H1 (cell line): Measurements from ENCODE around the gene NAMPT. TPM values are rescaled to one million over a fixed set of nuclear protein-coding genes. Genes with fewer than 3 reads are reported as not detected.

Source experiments
- CTCF ChIA-PET: fragments of 300-600 bp; sonication (Branson Sonifier 250); formaldehyde crosslinking; loops from one replicate; lab custom pipeline; 2021; ENCODE audit not compliant: partially characterized antibody; lab: Charles Lee
- POLR2A ChIA-PET: fragments of 300-600 bp; sonication (Branson Sonifier 250); formaldehyde crosslinking; loops from one replicate; lab custom pipeline; 2021; ENCODE audit warnings: inconsistent platforms; ENCODE audit not compliant: partially characterized antibody; lab: Charles Lee
- DNase-seq, 2 experiments: peaks; one replicate each; pipeline versions ENCODE4 v3.0.0 to v3.0.0-alpha.2; 2010 to 2022; ENCODE audit warnings: low spot score in 2 of 2, low read depth in 1 of 2, mixed read lengths in 1 of 2
- FAIRE-seq: peaks from 2 replicates; lab custom pipeline; 2011; peaks lifted over from hg19 to GRCh38; lab: Jason Lieb, UNC
- H2AFZ ChIP-seq: 2 replicates; pipeline ENCODE4 v1.8.1; 2012; ENCODE audit warnings: low read length, inconsistent platforms
- H2AK5ac ChIP-seq: 2 replicates; pipeline ENCODE4 v1.6.1; 2013; ENCODE audit warnings: low read depth, low read length
- H2BK120ac ChIP-seq: replicated peaks from 2 replicates; pipeline ENCODE3; 2013; ENCODE audit warnings: low read depth, low read length, inconsistent platforms
- H2BK12ac ChIP-seq: 2 replicates; pipeline ENCODE4 v1.6.1; 2013; ENCODE audit warnings: low read depth, low read length
- H2BK15ac ChIP-seq: 2 replicates; pipeline ENCODE4 v1.6.1; 2013; ENCODE audit warnings: low read length
- H2BK20ac ChIP-seq: 2 replicates; pipeline ENCODE4 v1.6.1; 2013; ENCODE audit warnings: low read length
- H2BK5ac ChIP-seq: 2 replicates; pipeline ENCODE4 v1.6.1; 2013; ENCODE audit warnings: low read depth, low read length
- H3K14ac ChIP-seq: 2 replicates; pipeline ENCODE4 v1.6.1; 2013; ENCODE audit warnings: inconsistent platforms; ENCODE audit not compliant: insufficient read length
- H3K18ac ChIP-seq: 2 replicates; pipeline ENCODE4 v1.6.1; 2013; ENCODE audit warnings: low read length; ENCODE audit errors: extremely low read depth
- H3K23ac ChIP-seq: 2 replicates; pipeline ENCODE4 v1.6.1; 2013; ENCODE audit warnings: inconsistent platforms; ENCODE audit not compliant: insufficient read length
- H3K23me2 ChIP-seq: 2 replicates; pipeline ENCODE4 v1.6.1; 2013; ENCODE audit warnings: low read depth, low read length
- H3K27ac ChIP-seq: 2 replicates; pipeline ENCODE4 v1.6.1; 2011; ENCODE audit warnings: low read depth, low read length, inconsistent platforms
- H3K27me3 ChIP-seq, 4 experiments: replicated peaks in 1 of 4; 1 replicate in 1 of 4; 2 replicates in 3 of 4; pipeline versions ENCODE4 v1.6.1 to v1.8.1; 2011 to 2013; ENCODE audit warnings: low read length in 3 of 4, mild to moderate bottlenecking in 3 of 4, inconsistent platforms in 2 of 4, mixed read lengths in 2 of 4, moderate library complexity in 1 of 4; ENCODE audit not compliant: control insufficient read depth in 3 of 4, insufficient read depth in 3 of 4; ENCODE audit errors: extremely low read depth in 1 of 4
- H3K36me3 ChIP-seq, 4 experiments: 2 replicates each; pipeline versions ENCODE4 v1.6.1 to v1.8.1; 2011 to 2013; ENCODE audit warnings: mild to moderate bottlenecking in 4 of 4, low read length in 3 of 4, moderate library complexity in 2 of 4, control low read depth in 1 of 4, inconsistent platforms in 1 of 4; ENCODE audit not compliant: insufficient read depth in 4 of 4, control insufficient read depth in 2 of 4
- H3K4ac ChIP-seq: replicated peaks from 2 replicates; pipeline ENCODE3; 2013; ENCODE audit warnings: low read length, low read depth, mixed read lengths, inconsistent platforms; ENCODE audit not compliant: insufficient read length
- H3K4me1 ChIP-seq, 4 experiments: replicated peaks in 1 of 4; 1 replicate in 1 of 4; 2 replicates in 3 of 4; pipeline versions ENCODE4 v1.6.1 to v1.8.1; 2011 to 2013; ENCODE audit warnings: low read length in 3 of 4, inconsistent platforms in 2 of 4, mixed read lengths in 1 of 4; ENCODE audit not compliant: insufficient read depth in 4 of 4, control insufficient read depth in 3 of 4
- H3K4me2 ChIP-seq, 2 experiments: 2 replicates each; pipeline versions ENCODE4 v1.6.1 to v1.8.1; 2011 to 2013; ENCODE audit warnings: low read depth in 2 of 2, low read length in 2 of 2, control low read depth in 1 of 2, inconsistent platforms in 1 of 2, mild to moderate bottlenecking in 1 of 2; ENCODE audit not compliant: insufficient read depth in 1 of 2
- H3K4me3 ChIP-seq, 4 experiments: fragments of 200-600, 300-600 bp in 1 of 4; sonication (generic), shearing (Covaris generic), sonication (Bioruptor Twin) in 1 of 4; 2 replicates each; pipeline versions ENCODE4 v1.5.1 to v1.8.1; 2011 to 2016; ENCODE audit warnings: low read length in 4 of 4, low read depth in 3 of 4, control low read depth in 2 of 4, inconsistent platforms in 2 of 4, mild to moderate bottlenecking in 2 of 4, mixed read lengths in 1 of 4, moderate library complexity in 1 of 4; ENCODE audit not compliant: insufficient read depth in 2 of 4; ENCODE audit errors: extremely low read depth in 1 of 4
- H3K56ac ChIP-seq: replicated peaks from 2 replicates; pipeline ENCODE3; 2013; ENCODE audit warnings: low read depth, mild to moderate bottlenecking, mixed read lengths, low read length, inconsistent platforms; ENCODE audit not compliant: insufficient read length
- H3K79me1 ChIP-seq: 2 replicates; pipeline ENCODE4 v1.6.1; 2013; ENCODE audit warnings: low read depth, low read length, control low read depth
- H3K79me2 ChIP-seq, 2 experiments: 2 replicates each; pipeline versions ENCODE4 v1.6.1 to v1.8.1; 2012 to 2013; ENCODE audit warnings: low read length in 2 of 2, mild to moderate bottlenecking in 2 of 2, inconsistent platforms in 1 of 2; ENCODE audit not compliant: insufficient read depth in 2 of 2, control insufficient read depth in 1 of 2
- H3K9ac ChIP-seq, 4 experiments: replicated peaks in 1 of 4; 1 replicate in 1 of 4; 2 replicates in 3 of 4; pipeline versions ENCODE4 v1.6.1 to v1.8.1; 2011 to 2013; ENCODE audit warnings: low read depth in 3 of 4, low read length in 3 of 4, control low read depth in 2 of 4, mild to moderate bottlenecking in 2 of 4, moderate library complexity in 2 of 4, inconsistent platforms in 1 of 4; ENCODE audit errors: extremely low read depth in 1 of 4
- H3K9me3 ChIP-seq, 2 experiments: 2 replicates each; pipeline versions ENCODE4 v1.6.1 to v1.8.1; 2012 to 2013; ENCODE audit warnings: mild to moderate bottlenecking in 2 of 2, moderate library complexity in 2 of 2, control low read depth in 1 of 2, inconsistent platforms in 1 of 2, low read depth in 1 of 2, low read length in 1 of 2, mixed read lengths in 1 of 2; ENCODE audit not compliant: insufficient read depth in 2 of 2
- H4K20me1 ChIP-seq, 2 experiments: replicated peaks in 1 of 2; 2 replicates each; pipeline versions ENCODE3 to v1.8.1; 2011 to 2013; ENCODE audit warnings: inconsistent platforms in 2 of 2, low read length in 2 of 2, mild to moderate bottlenecking in 1 of 2; ENCODE audit not compliant: insufficient read depth in 2 of 2, control insufficient read depth in 1 of 2
- H4K5ac ChIP-seq: 2 replicates; pipeline ENCODE4 v1.6.1; 2013; ENCODE audit warnings: low read length, low read depth, mixed read lengths, inconsistent platforms; ENCODE audit not compliant: insufficient read length
- H4K8ac ChIP-seq: 2 replicates; pipeline ENCODE4 v1.8.0; 2013; ENCODE audit warnings: mild to moderate bottlenecking, moderate library complexity, low read length, inconsistent platforms; ENCODE audit not compliant: insufficient read depth; ENCODE audit errors: extremely low read depth
- H4K91ac ChIP-seq: replicated peaks from 2 replicates; pipeline ENCODE3; 2013; ENCODE audit warnings: low read length, mixed read lengths, inconsistent platforms; ENCODE audit not compliant: insufficient read length
- ASH2L ChIP-seq: fragments of 200-600, 300-600 bp; sonication (generic); IDR thresholded peaks from one replicate; pipeline ENCODE4 v1.7.1; 2017; ENCODE audit warnings: low read length
- CTBP2 ChIP-seq: IDR thresholded peaks from 2 replicates; pipeline ENCODE4 v1.7.0; 2011; ENCODE audit warnings: borderline replicate concordance, mild to moderate bottlenecking, moderate library complexity, mixed read lengths, low read length; ENCODE audit not compliant: insufficient read depth, insufficient read length
- EZH2 ChIP-seq: fragments of 200-600 bp; sonication (generic); IDR thresholded peaks from 2 replicates; pipeline ENCODE4 v1.7.1; 2012; ENCODE audit warnings: low read depth, mild to moderate bottlenecking, moderate library complexity, low read length, inconsistent platforms; ENCODE audit not compliant: severe bottlenecking
- KDM5A ChIP-seq: fragments of 200-600 bp; IDR thresholded peaks from 2 replicates; pipeline ENCODE4 v1.7.1; 2012; ENCODE audit warnings: mild to moderate bottlenecking, low read length, inconsistent platforms, mixed read lengths
- RAD21 ChIP-seq, 2 experiments: IDR thresholded peaks in 1 of 2; conservative IDR thresholded peaks in 1 of 2; 2 replicates each; pipeline ENCODE4 v1.6.1; 2011; ENCODE audit warnings: low read depth in 2 of 2, low read length in 2 of 2, improper control_type of control experiment in 1 of 2, inconsistent platforms in 1 of 2, mild to moderate bottlenecking in 1 of 2, moderate library complexity in 1 of 2
- SIRT6 ChIP-seq: IDR thresholded peaks from one replicate; pipeline ENCODE4 v1.7.1; 2012; ENCODE audit warnings: low read length, inconsistent platforms
- SP1 ChIP-seq: IDR thresholded peaks from 2 replicates; pipeline ENCODE4 v1.6.1; 2011; ENCODE audit warnings: low read depth, low read length
- TAF7 ChIP-seq: optimal IDR thresholded peaks from 2 replicates; pipeline ENCODE3; 2011; ENCODE audit warnings: low read depth, mild to moderate bottlenecking, inconsistent platforms, low read length, moderate library complexity, borderline replicate concordance
- TEAD4 ChIP-seq: IDR thresholded peaks from 2 replicates; pipeline ENCODE4 v1.6.1; 2012; ENCODE audit warnings: low read depth, low read length, inconsistent platforms, mixed read lengths
- ZNF274 ChIP-seq: IDR thresholded peaks from 2 replicates; pipeline ENCODE4 v1.7.0; 2012; ENCODE audit warnings: low read length, borderline replicate concordance; ENCODE audit errors: extremely low read depth
- polyA plus RNA-seq, 7 experiments: library from polyadenylated mRNA; depleted of rRNA in 3 of 7; stranded (reverse) in 5 of 7; unstranded in 2 of 7; fragments of >200 nt in 5 of 7; fragments of 200-250 nt in 2 of 7; gene quantifications; 1 replicate in 5 of 7; 2 replicates in 1 of 7; 4 replicates in 1 of 7; pipeline versions ENCODE4 v1.2.1 to v1.2.3, GENCODE V29; 2011 to 2013; ENCODE audit warnings: missing spikeins in 2 of 7, mixed read lengths in 2 of 7
- total RNA-seq: library from RNA; stranded (reverse); fragmentation: NEBNext Ultra II Directional; extraction: Animal tissue kit (Norgen Biotek cat#: 25700); gene quantifications from 2 replicates; pipeline ENCODE4 v1.2.1, GENCODE V29; 2021

NAMPT gene
- total and polyA plus RNA-seq, 2 of the 8 experiments (the other 6 are each of a cell fraction or from before 2014, with no cell fraction given), result 15.4 to 95.9 TPM

DNA sequence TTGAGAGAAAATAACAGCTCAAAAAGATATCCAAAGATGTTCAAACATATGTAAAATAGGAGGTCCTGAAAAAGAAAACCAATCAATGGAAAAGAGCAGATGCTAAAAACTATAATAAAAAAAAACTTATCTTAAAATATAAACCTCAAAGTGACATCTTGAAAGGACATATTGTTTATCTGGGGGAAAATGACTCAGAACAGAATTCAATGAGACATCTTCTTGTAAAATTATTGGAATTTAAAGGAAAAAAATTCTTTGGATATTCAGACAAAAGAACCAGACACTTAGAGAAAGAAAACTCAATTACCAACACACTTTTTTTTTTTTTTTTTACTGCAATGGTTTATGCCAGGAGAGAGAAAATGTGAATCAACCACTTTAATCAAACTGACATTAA lies 58.9 kb downstream of the NAMPT start:
- Histone ChIP-seq H3K18ac (no peak overlapping the region), H2AK5ac (no peak overlapping the region), H2BK20ac (no peak overlapping the region), H3K14ac (no peak overlapping the region), H3K56ac (no peak overlapping the region), H3K36me3 (no peaks in the 10 kb centered on the region), H4K8ac (no peak overlapping the region), H2AFZ (no peak overlapping the region), H3K9ac (no peak overlapping the region), H4K5ac (no peak overlapping the region), H3K4me2 (no peak overlapping the region), H3K9me3 (no peaks in the 10 kb centered on the region), H3K4me3 (no peak overlapping the region), H2BK15ac (no peak overlapping the region), H3K4ac (no peak overlapping the region), H4K91ac (no peak overlapping the region), H2BK120ac (no peak overlapping the region), H3K23me2 (no peaks in the 10 kb centered on the region), H3K4me1 (no peaks in the 10 kb centered on the region), H4K20me1 (no peaks in the 10 kb centered on the region), H2BK12ac (no peak overlapping the region), H3K79me2 (no peaks in the 10 kb centered on the region), H3K23ac (no peak overlapping the region), H3K27ac (no peak overlapping the region), H3K27me3 (no peaks in the 10 kb centered on the region), H3K79me1 (no peaks in the 10 kb centered on the region), H2BK5ac (no peak overlapping the region)
- POLR2A ChIA-PET, result no interaction called here
- FAIRE-seq, result no peak
- no peak for DNase-seq
- CTCF ChIA-PET, result no interaction called here
- TF ChIP-seq TEAD4 (no peak), SIRT6 (no peak), TAF7 (no peak), ZNF274 (no peak), CTBP2 (no peak), EZH2 (no peak), SP1 (no peak), KDM5A (no peak), ASH2L (no peak), RAD21 (IDR thresholded peaks at IDR 0.05 in 1 of 2, conservative IDR thresholded peaks at IDR 0.05 in 1 of 2; ENCODE audit: low read depth in 2 of 2, low read length in 2 of 2) (no peak)
